ENCODE measurements around the gene CNNM3.

DNA sequence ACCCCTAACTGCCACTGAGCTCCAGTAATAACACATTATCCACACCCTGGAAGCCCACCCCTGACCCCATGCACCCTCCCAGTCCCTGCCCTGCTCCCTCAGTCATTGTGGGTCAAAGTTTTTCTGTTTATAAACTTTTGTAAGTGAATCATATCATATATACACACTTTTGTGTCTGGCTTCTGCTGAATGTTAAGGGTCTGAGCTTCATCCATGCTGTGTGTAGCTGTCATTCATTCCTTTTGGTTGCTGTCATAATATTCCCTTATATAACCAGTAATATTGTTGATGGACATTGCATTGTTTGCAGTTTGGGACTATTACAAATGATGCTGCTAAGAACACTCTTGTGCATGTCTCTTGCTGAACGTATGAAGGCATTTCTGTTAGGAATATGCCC, 40.9 kb upstream of the CNNM3 start:
- TF ChIP-seq, protein P1, sequence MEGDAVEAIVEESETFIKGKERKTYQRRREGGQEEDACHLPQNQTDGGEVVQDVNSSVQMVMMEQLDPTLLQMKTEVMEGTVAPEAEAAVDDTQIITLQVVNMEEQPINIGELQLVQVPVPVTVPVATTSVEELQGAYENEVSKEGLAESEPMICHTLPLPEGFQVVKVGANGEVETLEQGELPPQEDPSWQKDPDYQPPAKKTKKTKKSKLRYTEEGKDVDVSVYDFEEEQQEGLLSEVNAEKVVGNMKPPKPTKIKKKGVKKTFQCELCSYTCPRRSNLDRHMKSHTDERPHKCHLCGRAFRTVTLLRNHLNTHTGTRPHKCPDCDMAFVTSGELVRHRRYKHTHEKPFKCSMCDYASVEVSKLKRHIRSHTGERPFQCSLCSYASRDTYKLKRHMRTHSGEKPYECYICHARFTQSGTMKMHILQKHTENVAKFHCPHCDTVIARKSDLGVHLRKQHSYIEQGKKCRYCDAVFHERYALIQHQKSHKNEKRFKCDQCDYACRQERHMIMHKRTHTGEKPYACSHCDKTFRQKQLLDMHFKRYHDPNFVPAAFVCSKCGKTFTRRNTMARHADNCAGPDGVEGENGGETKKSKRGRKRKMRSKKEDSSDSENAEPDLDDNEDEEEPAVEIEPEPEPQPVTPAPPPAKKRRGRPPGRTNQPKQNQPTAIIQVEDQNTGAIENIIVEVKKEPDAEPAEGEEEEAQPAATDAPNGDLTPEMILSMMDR (IDR thresholded peaks at IDR 0.05): no peak
- TF ChIP-seq POLR2A (IDR thresholded peaks at IDR 0.05) (no peak), POLR2AphosphoS5 (IDR thresholded peaks at IDR 0.05; ENCODE audit: insufficient read depth in 1 of 2, low read depth in 1 of 2) (no peak)
